Stimulated activated CD4-positive, alpha-beta T cell treated with anti-CD3 and anti-CD28 coated beads, Interleukin-2, amount 100 ng/mL, for 4 hours (primary cell): Measurements from ENCODE around the gene SERPING1.
A peak's percentile ranks its signal among the peaks of the same experiment; 100 is the strongest.

Experiments used
- DNase-seq: peaks from one replicate; pipeline ENCODE4 v3.0.0-alpha.2; 2020; ENCODE audit warnings: low read depth

Gene SERPING1

DNA sequence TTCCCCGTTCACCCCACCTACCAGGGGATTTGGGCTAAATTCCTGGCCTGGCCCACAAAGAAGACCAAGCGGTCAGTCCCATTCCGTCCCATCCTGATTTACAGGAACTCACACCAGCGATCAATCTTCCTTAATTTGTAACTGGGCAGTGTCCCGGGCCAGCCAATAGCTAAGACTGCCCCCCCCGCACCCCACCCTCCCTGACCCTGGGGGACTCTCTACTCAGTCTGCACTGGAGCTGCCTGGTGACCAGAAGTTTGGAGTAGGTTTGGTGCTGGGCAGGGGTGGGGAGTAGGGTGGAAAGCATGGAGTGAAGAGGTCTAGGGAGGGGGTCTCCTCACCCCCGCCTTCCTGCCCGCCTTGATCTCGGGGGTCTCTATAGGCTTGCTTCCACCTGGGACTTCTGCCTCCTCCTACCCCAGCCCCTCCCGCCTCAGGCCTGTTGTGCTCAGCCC is at the start of gene SERPING1:
Gene SERPING1, plus strand, starts transcription at position 225 of the 455 bp plus-strand sequence. CDS start 586 bp downstream, outside the sequence.
- DNase-seq: no peak

DNA sequence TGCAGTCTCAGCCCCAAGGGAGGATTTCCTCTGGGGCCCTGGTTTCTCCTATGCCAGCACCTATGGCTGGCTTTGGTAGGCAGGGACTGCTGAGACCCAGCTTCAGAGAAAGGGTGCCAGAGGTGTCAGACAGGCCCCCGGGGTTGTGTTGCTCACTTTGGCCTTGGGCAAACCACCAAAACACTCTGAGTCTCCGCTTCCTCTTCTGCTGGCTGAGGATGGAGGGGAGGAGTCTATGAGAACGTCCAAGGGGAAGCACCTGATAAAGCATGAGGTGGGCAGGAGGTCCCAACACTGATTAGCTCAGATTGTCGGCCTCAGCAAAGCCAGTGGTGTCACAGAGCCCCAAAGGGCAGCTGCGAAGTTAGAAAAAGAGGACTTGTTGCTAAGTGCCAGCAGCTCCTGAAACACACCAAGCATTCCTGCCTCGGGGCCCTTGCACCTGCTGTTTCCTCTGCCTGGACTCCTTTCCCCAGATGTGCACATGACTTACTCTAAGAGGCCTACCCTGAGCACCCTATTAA is 49.6 kb upstream of the SERPING1 start:
- no peak for DNase-seq

DNA sequence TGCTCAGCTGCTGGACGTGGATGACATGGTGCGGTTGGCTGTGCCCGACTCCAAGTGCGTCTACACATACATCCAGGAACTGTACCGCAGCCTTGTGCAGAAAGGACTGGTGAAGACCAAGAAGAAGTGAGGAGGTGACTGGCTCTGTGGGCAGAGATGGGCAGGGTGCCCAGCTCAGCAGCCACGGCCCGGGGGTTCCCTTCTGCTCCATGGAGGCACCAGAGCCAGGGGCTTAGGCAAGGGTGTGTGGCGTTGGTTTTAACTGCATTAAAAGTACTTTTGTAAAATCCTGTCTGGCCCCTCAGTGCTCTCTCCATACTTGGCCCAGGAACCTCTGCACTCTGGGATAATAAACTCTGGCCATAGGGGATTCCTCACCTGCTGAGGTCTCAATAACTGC is 47.5 kb upstream of the SERPING1 start:
- DNase-seq: no peak

DNA sequence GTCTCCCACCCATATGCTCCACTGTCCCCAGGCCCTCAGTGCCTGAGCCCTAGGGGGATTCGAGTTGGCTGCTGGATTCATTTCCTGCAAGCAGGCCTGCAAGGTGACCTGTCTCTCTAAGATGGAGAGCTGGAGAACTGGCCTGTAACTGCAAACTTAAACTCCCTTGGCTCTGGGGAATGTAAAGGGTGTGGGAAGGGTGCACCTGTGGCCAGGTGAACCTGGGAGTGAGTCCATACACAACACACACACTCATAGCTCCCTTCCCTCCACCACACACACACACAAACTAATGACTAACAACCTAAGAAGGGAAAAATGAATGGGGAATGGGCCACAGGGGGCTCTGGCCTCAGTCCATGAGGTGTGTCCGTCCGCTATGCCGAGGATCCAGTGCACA is 45.5 kb upstream of the SERPING1 start:
- DNase-seq: no peak

DNA sequence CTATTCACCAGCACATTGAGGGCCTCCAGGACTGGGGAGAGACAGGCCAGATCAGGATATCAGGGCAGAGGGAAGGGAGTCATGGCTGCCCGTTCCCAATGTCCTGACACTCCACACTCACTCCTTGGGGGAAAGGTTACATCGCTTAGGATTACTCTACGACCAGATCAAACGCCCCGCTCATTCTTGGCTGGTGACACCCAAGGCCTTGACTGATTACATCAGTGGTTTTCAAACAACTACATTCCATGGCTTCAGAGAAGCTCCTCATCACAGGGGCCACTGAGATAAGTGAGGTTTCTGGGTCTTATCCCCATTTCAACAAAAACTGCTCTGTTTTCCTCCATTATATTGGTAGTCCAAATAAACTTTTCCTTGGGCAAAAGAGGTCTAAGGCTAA is 45.0 kb upstream of the SERPING1 start:
- DNase-seq: no peak

DNA sequence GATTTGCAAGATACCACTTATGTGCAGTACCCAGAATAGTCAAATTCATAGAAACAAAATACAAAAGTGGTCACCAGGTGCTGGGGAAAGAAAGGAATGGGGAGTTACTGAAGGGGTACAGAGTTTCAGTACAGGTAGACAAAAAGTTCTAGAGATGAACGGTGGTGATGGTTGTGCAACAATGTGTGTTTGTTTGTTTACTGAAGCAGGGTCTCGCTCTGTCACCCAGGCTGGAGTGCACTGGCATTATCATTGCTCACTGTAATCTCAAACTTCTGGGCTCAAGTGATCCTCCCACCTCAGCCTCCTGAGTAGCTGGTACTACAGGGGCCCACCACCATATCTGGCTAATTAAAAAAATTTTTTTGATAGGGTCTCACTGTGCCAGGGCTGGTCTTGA is 42.1 kb upstream of the SERPING1 start:
- no peak for DNase-seq

- no peak for DNase-seq
Measured at GRCh38 chr11:57556041-57556440, 41.4 kb upstream of the SERPING1 start.

- DNase-seq: no peak
Measured at GRCh38 chr11:57560146-57560545, 37.3 kb upstream of the SERPING1 start.

- no peak for DNase-seq
Measured at GRCh38 chr11:57562596-57562995, 34.9 kb upstream of the SERPING1 start.

DNA sequence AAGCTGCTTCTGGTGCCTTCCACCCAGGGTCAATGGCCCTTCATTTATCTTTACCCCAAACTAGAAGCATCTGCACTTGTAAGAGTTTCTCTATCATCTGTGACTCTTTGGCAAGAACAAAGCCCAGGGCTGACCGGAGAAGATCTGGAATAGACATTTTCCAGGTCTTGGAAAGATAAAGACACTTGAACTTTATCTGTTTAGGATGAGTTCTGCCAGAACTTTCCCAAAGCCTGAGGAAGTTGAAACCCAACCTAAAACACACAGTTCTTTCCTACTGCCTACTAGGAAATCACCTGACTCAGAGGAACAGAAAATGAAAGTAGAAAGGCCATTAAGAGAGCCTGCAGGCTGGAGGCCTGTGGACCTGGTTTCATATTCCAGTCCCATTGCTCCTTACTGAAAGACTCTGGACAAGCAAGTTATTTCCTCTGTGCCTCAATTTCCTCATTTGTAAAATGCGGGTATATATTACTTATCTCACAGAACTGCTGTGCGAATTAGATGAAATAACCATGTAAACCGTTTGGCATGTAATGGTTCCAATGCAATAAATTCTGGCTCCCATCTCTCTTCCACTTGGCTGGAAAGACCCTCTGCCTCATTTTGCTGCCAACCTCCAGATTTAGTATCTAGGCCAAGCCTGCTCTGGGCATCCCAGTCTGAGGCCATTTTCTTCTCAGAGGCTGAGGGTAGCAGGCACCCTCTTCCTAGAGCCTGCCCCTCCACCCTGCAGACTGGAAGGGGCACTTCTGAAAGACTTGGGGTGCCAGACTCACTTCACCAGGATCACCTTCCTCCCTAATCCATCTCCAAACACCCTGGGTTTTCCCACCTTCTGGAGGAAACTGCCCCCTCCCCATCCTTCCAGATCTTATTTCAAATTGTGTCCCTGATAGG is 31.2 kb upstream of the SERPING1 start:
- DNase-seq: peak; percentile 35

GRCh38 chr11:57566905-57567514 is 30.5 kb upstream of the SERPING1 start:
- DNase-seq: peak; percentile 30

DNA sequence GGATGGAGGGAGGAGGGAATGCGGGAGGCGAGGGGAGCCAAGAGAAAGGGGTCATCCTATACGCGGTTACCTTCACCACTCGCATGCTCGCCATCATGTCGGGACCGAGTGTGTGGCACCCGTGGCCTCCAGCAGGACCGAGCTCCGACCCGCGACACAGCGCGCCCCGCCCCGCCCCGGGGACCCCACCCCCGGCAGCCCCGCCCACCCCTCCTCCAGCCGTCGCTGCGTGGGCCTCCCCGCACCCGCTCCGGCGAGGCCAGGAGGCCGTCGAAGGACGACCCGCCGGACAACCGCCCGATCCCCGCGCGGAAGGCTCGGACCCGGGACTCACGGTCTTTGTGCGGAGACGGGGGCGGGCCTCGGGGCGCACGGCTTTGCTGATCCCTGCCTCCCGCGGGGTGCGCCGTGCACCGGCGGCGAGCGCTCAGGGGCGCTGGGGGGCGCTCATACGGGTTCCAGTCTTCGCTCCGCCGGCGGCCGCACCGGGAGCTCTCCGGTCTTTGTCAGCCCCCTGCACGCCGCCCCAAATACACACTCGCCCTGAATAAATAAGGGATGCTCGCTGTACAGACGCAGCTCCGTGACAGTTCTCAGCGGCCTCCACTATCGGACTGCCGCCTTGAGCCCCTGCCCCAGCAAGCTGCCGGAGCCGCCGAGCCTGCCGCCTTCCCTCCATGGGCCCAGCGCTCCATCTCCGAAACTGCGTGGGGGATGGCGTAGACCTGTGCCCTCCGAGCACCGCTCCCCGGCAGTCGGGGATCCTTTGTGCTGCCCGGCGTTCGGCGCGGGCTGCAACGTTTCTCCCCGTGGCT is 29.8 kb upstream of the SERPING1 start, which contains the start of gene UBE2L6:
Gene UBE2L6, minus strand, starts transcription at position 158 of the 815 bp plus-strand sequence. Its CDS starts 61 bp downstream, at position 97.
- peak; percentile 61 for DNase-seq

GRCh38 chr11:57568330-57568766 is 29.1 kb upstream of the SERPING1 start:
- peak; percentile 83 for DNase-seq

- DNase-seq: no peak
Measured at GRCh38 chr11:57571606-57572005, 25.9 kb upstream of the SERPING1 start.

GRCh38 chr11:57574061-57574460 is 23.4 kb upstream of the SERPING1 start:
- no peak for DNase-seq

GRCh38 chr11:57584341-57584740 is 13.1 kb upstream of the SERPING1 start:
- no peak for DNase-seq

- no peak for DNase-seq
Measured at GRCh38 chr11:57585301-57585700, 12.2 kb upstream of the SERPING1 start.

DNA sequence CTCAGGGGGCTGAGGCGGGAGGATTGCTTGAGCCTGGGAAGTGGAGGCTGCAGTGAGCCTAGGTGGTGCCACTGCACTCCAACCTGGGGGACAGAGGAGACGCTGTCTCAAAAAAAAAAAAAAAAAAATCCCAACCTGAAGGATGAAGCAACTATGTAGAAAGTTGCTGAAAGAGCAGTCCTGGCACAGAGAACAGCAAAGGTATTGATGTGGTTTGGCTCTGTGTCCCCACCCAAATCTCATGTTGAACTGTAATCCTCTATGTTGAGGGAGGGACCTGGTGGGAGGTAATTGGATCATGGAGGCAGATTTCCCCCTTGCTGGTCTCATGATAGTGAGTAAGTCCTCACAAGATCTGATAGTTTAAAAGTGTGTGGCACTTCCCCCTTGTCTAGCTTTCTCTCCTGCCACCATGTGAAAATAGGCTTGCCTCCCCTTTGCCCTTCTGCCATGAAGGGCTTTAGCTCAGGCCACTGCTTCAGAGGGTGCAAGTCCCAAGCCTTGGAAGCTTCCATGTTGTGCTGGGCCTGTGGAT is 10.7 kb upstream of the SERPING1 start:
- no peak for DNase-seq

- DNase-seq: no peak
Measured at GRCh38 chr11:57588046-57588710, 9.3 kb upstream of the SERPING1 start.

- DNase-seq: no peak
Measured at GRCh38 chr11:57596266-57596885, 1.1 kb upstream of the SERPING1 start.
